GM23248 (cell line): ENCODE data around the gene ITFG1. TPM values are rescaled to one million over a fixed set of nuclear protein-coding genes. Genes with fewer than 3 reads are reported as not detected.

Experiments used
- DNase-seq: peaks from one replicate; pipeline ENCODE4 v3.0.0-alpha.2; 2015
- H2AFZ ChIP-seq: fragments of 200-600 bp; sonication (generic); 2 replicates; pipeline ENCODE4 v1.6.1; 2016; ENCODE audit warnings: antibody characterized with exemption
- H3F3A ChIP-seq: fragments of 200-600 bp; sonication (generic); 2 replicates; pipeline ENCODE4 v1.6.1; 2016; ENCODE audit warnings: mild to moderate bottlenecking, antibody characterized with exemption, mixed run types; ENCODE audit not compliant: insufficient read depth
- H3K27ac ChIP-seq: fragments of 200-600 bp; sonication (generic); 2 replicates; pipeline ENCODE4 v1.5.1; 2016; ENCODE audit warnings: mild to moderate bottlenecking
- H3K27me3 ChIP-seq: fragments of 200-600 bp; sonication (generic); replicated peaks from 2 replicates; pipeline ENCODE4 v1.6.1; 2016; ENCODE audit warnings: mild to moderate bottlenecking; ENCODE audit not compliant: insufficient read depth
- H3K36me3 ChIP-seq: fragments of 200-600 bp; sonication (generic); 2 replicates; pipeline ENCODE4 v1.6.1; 2016; ENCODE audit warnings: low read depth, mild to moderate bottlenecking
- H3K4me1 ChIP-seq: fragments of 200-600 bp; sonication (generic); 2 replicates; pipeline ENCODE4 v1.6.1; 2016; ENCODE audit warnings: mild to moderate bottlenecking; ENCODE audit not compliant: insufficient read depth
- H3K4me2 ChIP-seq: fragments of 200-600 bp; sonication (generic); one replicate; pipeline ENCODE4 v1.6.1; 2016; ENCODE audit warnings: mild to moderate bottlenecking; ENCODE audit not compliant: unreplicated experiment
- H3K4me3 ChIP-seq: fragments of 200-600 bp; sonication (generic); 2 replicates; pipeline ENCODE4 v1.5.1; 2016; ENCODE audit warnings: mild to moderate bottlenecking
- H3K79me2 ChIP-seq: fragments of 200-600 bp; sonication (generic); 2 replicates; pipeline ENCODE4 v1.6.1; 2016; ENCODE audit warnings: mild to moderate bottlenecking; ENCODE audit not compliant: insufficient read depth
- H3K9ac ChIP-seq: fragments of 200-600 bp; sonication (generic); 2 replicates; pipeline ENCODE4 v1.6.1; 2016; ENCODE audit warnings: mild to moderate bottlenecking
- H3K9me2 ChIP-seq: fragments of 200-600 bp; sonication (generic); 2 replicates; pipeline ENCODE4 v1.6.1; 2016; ENCODE audit warnings: mixed run types, mild to moderate bottlenecking, moderate library complexity; ENCODE audit not compliant: insufficient read depth
- H3K9me3 ChIP-seq: fragments of 200-600 bp; sonication (generic); one replicate; pipeline ENCODE4 v1.6.1; 2017; ENCODE audit warnings: low read depth
- H4K20me1 ChIP-seq: fragments of 200-600 bp; sonication (generic); 2 replicates; pipeline ENCODE4 v1.6.0; 2016; ENCODE audit not compliant: insufficient read depth
- EZH2 ChIP-seq: fragments of 200-600 bp; sonication (generic); IDR thresholded peaks from 2 replicates; pipeline ENCODE4 v1.6.1; 2018; ENCODE audit warnings: antibody characterized with exemption, mild to moderate bottlenecking; ENCODE audit not compliant: insufficient read depth, poor library complexity, severe bottlenecking
- EZH2phosphoT487 ChIP-seq: fragments of 200-600 bp; sonication (generic); IDR thresholded peaks from 2 replicates; pipeline ENCODE4 v1.6.1; 2018; ENCODE audit warnings: antibody characterized with exemption, moderate library complexity, mild to moderate bottlenecking, low read depth; ENCODE audit not compliant: insufficient read depth
- WGBS, 2 experiments: methylation state at CpG; one replicate each; pipeline ENCODE4 v1.1.6; 2015 to 2017; ENCODE audit warnings: low lambda C conversion rate in 2 of 2, low coverage in 1 of 2; ENCODE audit errors: missing lambda C conversion rate in 2 of 2; 5-methylcytosine and 5-hydroxymethylcytosine counted together
- in situ Hi-C: fragments of 300-500 bp; cut with MboI; formaldehyde crosslinking; loops from 2 replicates; pipeline ENCODE4 v1.15.0; 2020
- polyA plus RNA-seq: library from polyadenylated mRNA; unstranded; fragments of >200 nt; fragmentation: Nextera tagmentation; extraction: Ambion mirVana; gene quantifications from 2 replicates; pipeline ENCODE4 v1.2.1, GENCODE V29; 2016
- total RNA-seq: library from RNA; depleted of rRNA; stranded (reverse); fragments of >200 nt; shearing (Covaris generic); gene quantifications from 2 replicates; pipeline ENCODE4 v1.2.3, GENCODE V29; 2014

Gene ITFG1
- total and polyA plus RNA-seq, 2 experiments from 2014 or later: 78.2 to 111 TPM

GRCh38 chr16:47311738-47312505 is 148.9 kb downstream of the ITFG1 start:
- peaks cover 4% of the 10 kb centered on the region; the same call in 1 of the 2 replicates for H3K4me1 ChIP-seq
- H3K9ac ChIP-seq: no peak overlapping the region
- no peak overlapping the region for H3K4me3 ChIP-seq
- H2AFZ ChIP-seq: no peak overlapping the region
- H3K27ac ChIP-seq: no peak overlapping the region
- no peaks in the 10 kb centered on the region for H3K9me2 ChIP-seq
- no peaks in the 10 kb centered on the region for H3K79me2 ChIP-seq
- H4K20me1 ChIP-seq: no peaks in the 10 kb centered on the region
- in situ Hi-C loops: no loop called here
- WGBS, 2 experiments: 71 to 75% methylated on average over 8 of the region's 8 CpGs
- peak; percentile 12 for DNase-seq
- no peaks in the 10 kb centered on the region for H3K36me3 ChIP-seq
- H3K9me3 ChIP-seq: no peaks in the 10 kb centered on the region
- no peaks in the 10 kb centered on the region for H3F3A ChIP-seq
- TF ChIP-seq EZH2phosphoT487 (no peak), EZH2 (no peak)
- H3K4me2 ChIP-seq: no peak overlapping the region
- H3K27me3 ChIP-seq: no peaks in the 10 kb centered on the region

GRCh38 chr16:47310792-47311211 is 150.1 kb downstream of the ITFG1 start:
- H3K36me3 ChIP-seq: no peaks in the 10 kb centered on the region
- TF ChIP-seq EZH2phosphoT487: no peak
- no peak for TF ChIP-seq EZH2
- no peak for DNase-seq
- 100% methylated on average over 1 of the region's 1 CpG for WGBS, 2 experiments
- no peak overlapping the region for H3K9ac ChIP-seq
- in situ Hi-C loops: no loop called here
- no peaks in the 10 kb centered on the region for H3K27me3 ChIP-seq
- no peaks in the 10 kb centered on the region for H4K20me1 ChIP-seq
- no peaks in the 10 kb centered on the region for H3F3A ChIP-seq
- H3K9me3 ChIP-seq: no peaks in the 10 kb centered on the region
- no peaks in the 10 kb centered on the region for H3K79me2 ChIP-seq
- H3K4me1 ChIP-seq: peaks cover 4% of the 10 kb centered on the region; the same call in 1 of the 2 replicates
- H2AFZ ChIP-seq: no peak overlapping the region
- H3K4me2 ChIP-seq: no peak overlapping the region
- no peak overlapping the region for H3K27ac ChIP-seq
- H3K9me2 ChIP-seq: no peaks in the 10 kb centered on the region
- no peak overlapping the region for H3K4me3 ChIP-seq

GRCh38 chr16:47309581-47310312 is 151.1 kb downstream of the ITFG1 start:
- Histone ChIP-seq H3K79me2 (no peaks in the 10 kb centered on the region), H3K36me3 (no peaks in the 10 kb centered on the region), H3F3A (no peaks in the 10 kb centered on the region), H4K20me1 (no peaks in the 10 kb centered on the region), H3K4me3 (no peak overlapping the region), H3K4me1 (peaks cover 4% of the 10 kb centered on the region; the same call in 1 of the 2 replicates), H3K9me2 (no peaks in the 10 kb centered on the region), H3K9me3 (no peaks in the 10 kb centered on the region), H3K27me3 (no peaks in the 10 kb centered on the region), H3K9ac (no peak overlapping the region), H3K27ac (no peak overlapping the region), H3K4me2 (no peak overlapping the region), H2AFZ (no peak overlapping the region)
- in situ Hi-C loops: no loop called here
- TF ChIP-seq EZH2 (no peak), EZH2phosphoT487 (no peak)
- WGBS, 2 experiments: 81 to 85% methylated on average over 4 of the region's 4 CpGs
- DNase-seq: peak; percentile 1

- Histone ChIP-seq H2AFZ (no peak overlapping the region), H3F3A (no peaks in the 10 kb centered on the region), H3K4me3 (no peak overlapping the region), H3K27me3 (no peaks in the 10 kb centered on the region), H3K4me1 (peaks cover 4% of the 10 kb centered on the region; the same call in 1 of the 2 replicates), H3K9me2 (no peaks in the 10 kb centered on the region), H3K36me3 (no peaks in the 10 kb centered on the region), H3K79me2 (no peaks in the 10 kb centered on the region), H3K9me3 (no peaks in the 10 kb centered on the region), H3K4me2 (no peak overlapping the region), H3K27ac (no peak overlapping the region), H3K9ac (no peak overlapping the region), H4K20me1 (no peaks in the 10 kb centered on the region)
- TF ChIP-seq EZH2: no peak
- WGBS, 2 experiments: 96% methylated on average over 3 of the region's 3 CpGs
- in situ Hi-C loops: no loop called here
- no peak for DNase-seq
Measured at GRCh38 chr16:47308601-47309000, 152.3 kb downstream of the ITFG1 start.
